ENCODE results near the gene ELFN1.

- TF ChIP-seq NFYB (IDR thresholded peaks at IDR 0.05; ENCODE audit: insufficient read depth, low read depth, low read length) (no peak), POLR2AphosphoS5 (IDR thresholded peaks at IDR 0.05; ENCODE audit: low read length) (no peak), EP300 (IDR thresholded peaks at IDR 0.05; ENCODE audit: borderline replicate concordance in 1 of 2, control insufficient read depth in 1 of 2, low read depth in 2 of 2, low read length in 2 of 2) (no peak), ETV6 (conservative IDR thresholded peaks at IDR 0.05 in 1 of 2, IDR thresholded peaks at IDR 0.05 in 1 of 2; ENCODE audit: borderline replicate concordance in 1 of 2, low read depth in 1 of 2) (no peak), YBX1 (IDR thresholded peaks at IDR 0.05) (no peak)
These were observed 16.6 kb upstream of the ELFN1 start for GRCh38 chr7:1653500-1653899.

All from GM12878 (cell line).